HG03196 (cell line): ENCODE measurements around the gene ALDH4A1.
"Not testable (repeated sequence)": the region's sequence is repeated elsewhere in the genome, so short reads cannot be mapped to it uniquely, and the experiment has no call there.

ENCODE experiments used
- ATAC-seq: cut with Tn5 transposase; IDR thresholded peaks from one replicate; pipeline ENCODE4 v1.9.1; 2021; ENCODE audit not compliant: unreplicated experiment

Gene ALDH4A1

GRCh38 chr1:18858070-18858688, 44.2 kb downstream of the ALDH4A1 start:
- no peak for ATAC-seq

- no peak for ATAC-seq
Observed at GRCh38 chr1:18856435-18856834, 45.9 kb downstream of the ALDH4A1 start.

DNA sequence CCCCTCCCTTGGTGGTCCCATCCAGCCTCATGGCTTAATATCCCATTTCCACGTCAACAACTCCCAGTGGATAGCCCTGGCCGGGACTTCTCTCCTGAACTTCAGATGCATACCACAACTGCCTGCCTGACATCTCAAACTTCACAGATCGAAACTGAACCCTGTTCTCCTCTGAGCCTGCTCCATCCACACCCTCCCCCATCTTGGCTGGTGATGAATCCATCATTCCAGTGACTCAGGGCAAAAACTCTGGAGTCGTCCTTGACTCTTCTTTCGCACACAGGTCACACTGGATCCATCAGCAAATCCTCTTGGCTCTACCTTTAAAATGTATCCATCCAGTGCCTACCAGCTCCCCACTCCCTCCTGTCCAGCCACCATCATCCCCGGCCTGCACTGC, 46.8 kb downstream of the ALDH4A1 start:
- ATAC-seq: no peak

DNA sequence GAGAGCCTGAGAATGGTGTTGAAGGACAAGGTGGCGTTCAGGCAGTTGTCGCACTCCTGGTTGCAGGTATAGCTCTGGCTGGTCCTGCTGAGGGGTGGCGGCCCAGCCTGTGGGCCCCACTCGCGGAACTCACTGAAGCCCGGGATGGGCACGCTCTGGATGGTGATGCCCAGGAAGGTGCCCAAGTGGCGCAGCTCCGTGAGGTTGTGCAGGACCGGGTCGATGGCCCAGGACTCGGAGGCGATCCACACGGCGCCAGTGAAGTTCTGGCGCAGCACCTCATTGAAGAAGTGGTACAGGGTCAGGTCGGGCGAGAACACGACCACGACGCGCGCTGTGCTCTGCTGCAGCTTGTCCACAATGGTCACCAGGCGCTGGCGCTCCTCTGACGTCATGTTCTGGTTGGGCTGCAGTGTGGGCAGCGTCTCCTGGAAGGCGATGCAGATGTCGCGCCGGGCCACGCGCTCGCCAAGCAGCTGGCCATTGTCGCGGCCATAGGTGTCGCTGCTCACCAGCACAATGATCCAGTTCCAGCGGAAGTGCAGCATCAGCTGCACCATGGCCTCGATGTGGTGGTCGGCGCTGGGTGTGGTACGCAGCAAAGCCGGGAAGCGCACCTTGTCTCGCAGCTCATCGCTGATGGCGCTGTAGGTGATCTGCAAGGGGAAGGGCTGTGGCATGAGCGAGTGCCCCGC, 47.9 kb downstream of the ALDH4A1 start:
- ATAC-seq: no peak

- ATAC-seq: no peak
Observed at GRCh38 chr1:18852501-18852900, 49.9 kb downstream of the ALDH4A1 start.

DNA sequence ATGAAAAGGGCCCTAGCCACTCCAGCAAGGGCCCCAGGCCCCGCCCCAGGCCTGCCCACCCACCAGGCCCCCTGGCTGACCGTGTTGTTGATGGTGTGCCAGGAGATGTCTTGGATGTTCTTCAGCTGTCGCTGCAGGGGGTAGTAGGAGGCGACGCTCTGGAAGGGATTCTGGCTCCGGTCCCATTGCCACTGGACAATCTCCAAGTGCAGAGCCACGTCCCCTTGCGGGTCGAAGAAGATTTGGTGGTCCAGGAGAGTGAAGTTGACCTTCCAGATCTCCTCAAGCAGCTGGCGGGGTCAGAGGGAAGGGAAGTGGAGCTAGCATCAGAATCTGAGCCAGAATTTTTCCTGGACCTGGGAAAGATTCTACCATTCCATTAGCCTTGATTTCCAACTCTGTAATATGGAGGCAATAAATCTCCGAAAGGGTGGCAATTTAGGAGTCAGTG, 53.1 kb downstream of the ALDH4A1 start:
- no peak for ATAC-seq

DNA sequence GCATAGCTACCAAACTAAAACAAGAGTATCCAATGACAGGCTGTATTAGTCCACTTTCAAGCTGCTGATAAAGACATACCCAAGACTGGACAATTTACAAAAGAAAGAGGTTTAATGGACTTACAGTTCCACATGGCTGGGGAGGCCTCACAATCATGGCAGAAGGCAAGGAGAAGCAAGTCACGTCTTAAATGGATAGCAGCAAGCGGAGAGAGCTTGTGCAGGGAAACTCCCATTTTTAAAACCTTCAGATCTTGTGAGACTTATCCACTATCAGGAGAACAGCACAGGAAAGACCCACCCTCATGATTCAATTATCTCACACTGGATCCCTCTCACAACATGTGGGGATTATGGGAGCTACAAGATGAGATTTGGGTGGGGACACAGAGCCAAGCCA, 54.6 kb downstream of the ALDH4A1 start:
- not testable (repeated sequence) for ATAC-seq

GRCh38 chr1:18840145-18840544, 62.2 kb downstream of the ALDH4A1 start:
- no peak for ATAC-seq

- no peak for ATAC-seq
Observed at GRCh38 chr1:18836654-18837053, 65.7 kb downstream of the ALDH4A1 start.

- not testable (repeated sequence) for ATAC-seq
Observed at GRCh38 chr1:18832319-18832718, 70.0 kb downstream of the ALDH4A1 start.

DNA sequence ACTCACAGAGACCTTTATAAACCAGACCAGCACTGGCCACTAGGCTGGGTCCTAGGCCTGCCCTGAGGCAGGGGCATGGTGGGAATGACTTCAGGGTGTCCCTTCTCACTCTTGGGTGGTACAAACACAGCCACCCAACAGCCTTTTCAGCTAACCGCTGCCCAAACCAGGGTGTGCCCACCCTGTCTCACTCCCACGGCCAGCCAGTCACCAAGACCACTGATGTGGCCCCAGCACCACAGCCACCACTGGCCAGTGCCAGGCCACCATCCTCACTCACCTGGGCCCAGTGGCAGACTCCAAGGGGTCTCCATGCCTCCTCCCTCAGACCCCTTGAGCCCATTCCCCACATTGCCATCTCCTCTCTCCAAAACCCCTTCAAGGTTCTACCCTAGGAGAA, 70.7 kb downstream of the ALDH4A1 start:
- no peak for ATAC-seq

- ATAC-seq: no peak
Observed at GRCh38 chr1:18830596-18830995, 71.8 kb downstream of the ALDH4A1 start.

GRCh38 chr1:18829671-18830070, 72.7 kb downstream of the ALDH4A1 start:
- ATAC-seq: no peak

DNA sequence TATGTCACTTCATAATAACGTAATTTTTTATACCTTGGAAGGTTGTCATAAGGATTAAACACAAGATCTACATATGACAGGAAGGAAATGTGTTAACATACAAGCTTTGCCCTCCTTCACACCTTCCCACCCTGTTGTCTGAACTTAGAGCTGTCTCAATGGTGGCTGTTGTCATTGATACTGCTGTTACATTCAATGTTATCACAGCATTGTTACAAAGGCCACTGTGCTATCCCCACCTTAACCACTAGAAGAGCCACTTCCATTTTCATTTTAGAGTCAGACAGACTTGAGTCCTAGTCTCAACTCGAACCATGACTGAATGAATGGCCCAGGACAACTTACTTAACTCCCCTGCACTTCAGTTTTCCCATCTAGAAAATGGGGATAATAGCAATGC, 74.1 kb downstream of the ALDH4A1 start:
- ATAC-seq: no peak

GRCh38 chr1:18823438-18823837, 78.9 kb downstream of the ALDH4A1 start:
- ATAC-seq: no peak
